Kidney epithelial cell (primary cell): ENCODE measurements around the gene CLOCK. TPM values are rescaled to one million over a fixed set of nuclear protein-coding genes. Genes with fewer than 3 reads are reported as not detected.
"Not testable (repeated sequence)": the region's sequence is repeated elsewhere in the genome, so short reads cannot be mapped to it uniquely, and the experiment has no call there.

Source experiments
- DNase-seq: peaks from one replicate; pipeline ENCODE4 v3.0.0-alpha.2; 2010; ENCODE audit warnings: low read depth
- H3K27me3 ChIP-seq: 2 replicates; pipeline ENCODE4 v1.6.0; 2011; ENCODE audit warnings: low read length; ENCODE audit not compliant: control insufficient read depth, insufficient read depth
- H3K36me3 ChIP-seq: 2 replicates; pipeline ENCODE4 v1.5.1; 2011; ENCODE audit warnings: low read length; ENCODE audit not compliant: control insufficient read depth, insufficient read depth
- H3K4me3 ChIP-seq: 2 replicates; pipeline ENCODE4 v1.5.1; 2011; ENCODE audit warnings: low read depth, mild to moderate bottlenecking, control low read depth, low read length
- CTCF ChIP-seq: IDR thresholded peaks from 2 replicates; pipeline ENCODE4 v1.5.1; 2011; ENCODE audit warnings: mild to moderate bottlenecking, moderate library complexity, low read length, control low read depth, inconsistent platforms; ENCODE audit not compliant: insufficient read depth, poor library complexity, severe bottlenecking
- total RNA-seq: library from RNA; depleted of rRNA; stranded (reverse); fragments of >200 nt; gene quantifications from 2 replicates; pipeline ENCODE4 v1.2.3, GENCODE V29; 2015

CLOCK gene
- total RNA-seq, 1 donor from 2014 or later = 14.4 TPM

DNA sequence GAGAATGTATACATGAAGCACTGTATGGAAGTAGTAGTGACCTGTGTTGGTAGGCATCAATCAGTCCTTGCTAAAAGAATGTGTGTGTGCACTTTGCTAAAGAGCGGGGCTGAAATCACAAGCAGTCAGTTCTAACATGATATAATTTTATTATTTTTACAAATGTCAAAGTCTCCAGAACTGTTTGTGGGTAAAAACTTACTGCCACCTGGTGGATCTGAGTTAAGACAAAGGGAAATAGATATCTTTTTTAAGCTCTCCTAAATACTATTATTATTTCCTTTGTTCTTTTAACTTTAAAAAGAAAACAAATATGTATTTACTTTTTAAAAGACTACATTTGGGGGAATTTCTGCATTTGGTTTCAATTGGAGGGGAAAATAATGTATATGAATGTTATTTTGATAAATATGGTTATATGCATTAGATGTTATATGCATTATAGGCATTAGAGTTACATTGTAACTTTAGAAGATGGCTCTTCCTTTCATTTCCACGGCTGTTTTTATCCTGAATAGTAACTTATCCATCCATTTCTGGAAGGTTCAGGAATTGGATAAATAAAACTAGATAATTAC, 7.8 kb upstream of the CLOCK start:
- Histone ChIP-seq H3K27me3 (no peaks in the 10 kb centered on the region), H3K4me3 (no peak overlapping the region), H3K36me3 (no peaks in the 10 kb centered on the region)
- peak; percentile 41 for TF ChIP-seq CTCF
- no peak for DNase-seq

GRCh38 chr4:55553441-55554201, 6.9 kb upstream of the CLOCK start:
- DNase-seq = no peak
- no peak for TF ChIP-seq CTCF
- Histone ChIP-seq H3K36me3 (no peaks in the 10 kb centered on the region), H3K27me3 (no peaks in the 10 kb centered on the region), H3K4me3 (no peak overlapping the region)

GRCh38 chr4:55551964-55552363, 5.3 kb upstream of the CLOCK start:
- H3K27me3 ChIP-seq, H3K36me3 ChIP-seq, DNase-seq, H3K4me3 ChIP-seq: not testable (repeated sequence)

DNA sequence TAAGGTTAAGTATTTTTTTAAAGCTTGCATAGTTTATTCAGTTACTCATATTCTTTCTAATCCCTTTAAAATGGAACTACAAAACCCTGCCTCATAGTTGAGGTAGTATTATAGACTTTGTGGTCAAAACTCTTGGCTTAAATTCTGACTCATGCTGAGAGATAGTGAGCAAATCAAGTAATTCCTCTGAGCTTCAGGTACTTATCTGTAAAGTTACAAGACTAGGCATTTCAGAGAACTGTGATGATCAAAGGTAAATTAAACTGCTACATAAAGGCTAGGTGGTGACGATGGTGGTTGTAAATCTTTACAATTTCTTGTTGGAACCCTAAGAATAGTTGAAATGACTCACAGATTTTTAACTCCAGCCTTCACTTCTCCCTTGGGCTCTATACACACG, 3.2 kb upstream of the CLOCK start:
- no peaks in the 10 kb centered on the region for H3K36me3 ChIP-seq
- H3K4me3 ChIP-seq = no peak overlapping the region
- no peak for TF ChIP-seq CTCF
- peak; percentile 48 for DNase-seq
- no peaks in the 10 kb centered on the region for H3K27me3 ChIP-seq

DNA sequence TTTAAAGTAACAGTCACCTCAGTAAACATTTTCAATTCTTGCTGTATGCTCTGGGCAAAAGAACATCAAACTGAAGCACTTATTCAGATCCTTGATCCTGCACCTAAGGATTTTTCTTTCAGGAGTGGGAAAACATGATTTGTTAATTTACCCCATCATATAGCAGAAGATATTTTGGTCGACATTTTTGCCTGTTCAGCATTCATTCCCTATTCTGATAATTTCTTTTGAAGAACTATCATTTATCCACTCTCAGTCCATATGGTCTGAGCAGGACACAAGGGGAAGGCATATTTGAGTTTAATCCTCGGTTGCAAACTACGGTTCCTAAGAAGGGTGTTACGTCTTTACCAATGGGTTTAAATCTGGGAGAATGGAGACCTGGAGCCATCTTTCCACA, 1.2 kb upstream of the CLOCK start:
- H3K27me3 ChIP-seq = no peaks in the 10 kb centered on the region
- H3K4me3 ChIP-seq = no peak overlapping the region
- no peak for TF ChIP-seq CTCF

DNA sequence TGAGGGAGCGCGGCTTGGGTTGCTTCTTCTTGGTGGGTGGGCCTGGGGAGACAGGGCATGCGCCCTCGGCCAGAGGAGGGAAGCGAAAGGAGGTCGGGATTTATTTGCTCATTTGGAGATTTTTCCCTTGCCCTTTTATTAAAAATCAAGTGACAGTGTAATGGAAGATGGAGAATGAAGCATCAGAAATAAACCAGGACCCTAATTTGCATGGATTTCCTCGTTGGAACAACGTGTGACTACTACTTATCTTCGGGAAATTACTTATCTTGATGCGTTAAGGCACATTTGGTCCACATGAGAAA, 709 bp upstream of the CLOCK start:
- no peak for DNase-seq
- Histone ChIP-seq H3K36me3 (no peaks in the 10 kb centered on the region), H3K4me3 (peak overlapping the region; percentile 94), H3K27me3 (no peaks in the 10 kb centered on the region)
- TF ChIP-seq CTCF = no peak

More for the DNA sequence above, 1.2 kb upstream of the CLOCK start:
- DNase-seq = no peak
- no peaks in the 10 kb centered on the region for H3K36me3 ChIP-seq
